ENCODE results near the gene PARD3.
A peak's percentile ranks its signal among the peaks of the same experiment; 100 is the strongest.

The PARD3 gene

GRCh38 chr10:34104829-34105572 lies 710.1 kb downstream of the PARD3 start:
- in situ Hi-C loops (cut with MboI; ENCODE audit: low sequenced_read_pairs) = no loop called here
- H3K9me3 ChIP-seq = no peaks in the 10 kb centered on the region
- H3K4me1 ChIP-seq = no peaks in the 10 kb centered on the region
- no peaks in the 10 kb centered on the region for H3K36me3 ChIP-seq (replicated peaks)
- peak in 1 of 2 experiments; percentile 18 for DNase-seq (ENCODE audit: low spot score in 2 of 2)
- no peak overlapping the region for H3K4me3 ChIP-seq
- H3K27me3 ChIP-seq (ENCODE audit: low read depth) = no peaks in the 10 kb centered on the region

- no peaks in the 10 kb centered on the region for H3K27me3 ChIP-seq (ENCODE audit: low read depth)
- no peaks in the 10 kb centered on the region for H3K4me1 ChIP-seq
- H3K4me3 ChIP-seq = no peak overlapping the region
- no peaks in the 10 kb centered on the region for H3K9me3 ChIP-seq
- in situ Hi-C loops (cut with MboI; ENCODE audit: low sequenced_read_pairs) = no loop called here
- no peaks in the 10 kb centered on the region for H3K36me3 ChIP-seq (replicated peaks)
- DNase-seq (ENCODE audit: low spot score in 2 of 2) = no peak
Measured at GRCh38 chr10:34102893-34103506, 712.1 kb downstream of the PARD3 start.

- Histone ChIP-seq H3K4me1 (no peaks in the 10 kb centered on the region), H3K27me3 (ENCODE audit: low read depth) (no peaks in the 10 kb centered on the region), H3K36me3 (replicated peaks) (no peaks in the 10 kb centered on the region), H3K4me3 (no peak overlapping the region), H3K9me3 (no peaks in the 10 kb centered on the region)
- in situ Hi-C loops (cut with MboI; ENCODE audit: low sequenced_read_pairs) = no loop called here
- no peak for DNase-seq (ENCODE audit: low spot score in 2 of 2)
Measured at GRCh38 chr10:34102237-34102673, 712.8 kb downstream of the PARD3 start.

- Histone ChIP-seq H3K27me3 (ENCODE audit: low read depth) (no peaks in the 10 kb centered on the region), H3K4me3 (no peak overlapping the region), H3K4me1 (no peaks in the 10 kb centered on the region), H3K36me3 (replicated peaks) (no peaks in the 10 kb centered on the region), H3K9me3 (no peaks in the 10 kb centered on the region)
- DNase-seq (ENCODE audit: low spot score in 2 of 2) = no peak
- in situ Hi-C loops (cut with MboI; ENCODE audit: low sequenced_read_pairs) = no loop called here
Measured at GRCh38 chr10:34101001-34101400, 714.1 kb downstream of the PARD3 start.

GRCh38 chr10:34098821-34099567 lies 716.1 kb downstream of the PARD3 start:
- Histone ChIP-seq H3K4me3 (no peak overlapping the region), H3K36me3 (replicated peaks) (no peaks in the 10 kb centered on the region), H3K27me3 (ENCODE audit: low read depth) (no peaks in the 10 kb centered on the region), H3K4me1 (no peaks in the 10 kb centered on the region), H3K9me3 (no peaks in the 10 kb centered on the region)
- no peak for DNase-seq (ENCODE audit: low spot score in 2 of 2)
- in situ Hi-C loops (cut with MboI; ENCODE audit: low sequenced_read_pairs) = no loop called here

GRCh38 chr10:34097682-34098081 lies 717.4 kb downstream of the PARD3 start:
- Histone ChIP-seq H3K27me3 (ENCODE audit: low read depth) (no peaks in the 10 kb centered on the region), H3K36me3 (replicated peaks) (no peaks in the 10 kb centered on the region), H3K4me3 (no peak overlapping the region), H3K4me1 (no peaks in the 10 kb centered on the region), H3K9me3 (no peaks in the 10 kb centered on the region)
- in situ Hi-C loops (cut with MboI; ENCODE audit: low sequenced_read_pairs) = no loop called here
- no peak for DNase-seq (ENCODE audit: low spot score in 2 of 2)

- Histone ChIP-seq H3K36me3 (replicated peaks) (no peaks in the 10 kb centered on the region), H3K4me3 (no peak overlapping the region), H3K27me3 (ENCODE audit: low read depth) (no peaks in the 10 kb centered on the region), H3K4me1 (no peaks in the 10 kb centered on the region), H3K9me3 (no peaks in the 10 kb centered on the region)
- in situ Hi-C loops (cut with MboI; ENCODE audit: low sequenced_read_pairs) = no loop called here
- no peak for DNase-seq (ENCODE audit: low spot score in 2 of 2)
Measured at GRCh38 chr10:34094961-34095360, 720.1 kb downstream of the PARD3 start.

GRCh38 chr10:34094146-34094696 lies 720.9 kb downstream of the PARD3 start:
- Histone ChIP-seq H3K36me3 (replicated peaks) (no peaks in the 10 kb centered on the region), H3K27me3 (ENCODE audit: low read depth) (no peaks in the 10 kb centered on the region), H3K9me3 (no peaks in the 10 kb centered on the region), H3K4me3 (no peak overlapping the region), H3K4me1 (no peaks in the 10 kb centered on the region)
- in situ Hi-C loops (cut with MboI; ENCODE audit: low sequenced_read_pairs) = no loop called here
- no peak for DNase-seq (ENCODE audit: low spot score in 2 of 2)

- in situ Hi-C loops (cut with MboI; ENCODE audit: low sequenced_read_pairs) = no loop called here
- no peaks in the 10 kb centered on the region for H3K4me1 ChIP-seq
- H3K4me3 ChIP-seq = no peak overlapping the region
- H3K9me3 ChIP-seq = no peaks in the 10 kb centered on the region
- H3K36me3 ChIP-seq (replicated peaks) = no peaks in the 10 kb centered on the region
- no peaks in the 10 kb centered on the region for H3K27me3 ChIP-seq (ENCODE audit: low read depth)
- DNase-seq (ENCODE audit: low spot score in 2 of 2) = no peak
Measured at GRCh38 chr10:34092891-34093290, 722.2 kb downstream of the PARD3 start.

- no peak overlapping the region for H3K4me3 ChIP-seq
- no peaks in the 10 kb centered on the region for H3K9me3 ChIP-seq
- no peak for DNase-seq (ENCODE audit: low spot score in 2 of 2)
- no peaks in the 10 kb centered on the region for H3K36me3 ChIP-seq (replicated peaks)
- in situ Hi-C loops (cut with MboI; ENCODE audit: low sequenced_read_pairs) = no loop called here
- H3K27me3 ChIP-seq (ENCODE audit: low read depth) = no peaks in the 10 kb centered on the region
- H3K4me1 ChIP-seq = no peaks in the 10 kb centered on the region
Measured at GRCh38 chr10:34091635-34092195, 723.4 kb downstream of the PARD3 start.

- in situ Hi-C loops (cut with MboI; ENCODE audit: low sequenced_read_pairs) = no loop called here
- no peak for DNase-seq (ENCODE audit: low spot score in 2 of 2)
- no peaks in the 10 kb centered on the region for H3K36me3 ChIP-seq (replicated peaks)
Measured at GRCh38 chr10:34089253-34089652, 725.8 kb downstream of the PARD3 start.

GRCh38 chr10:34088208-34088794 lies 726.8 kb downstream of the PARD3 start:
- H3K4me1 ChIP-seq = no peaks in the 10 kb centered on the region
- in situ Hi-C loops (cut with MboI; ENCODE audit: low sequenced_read_pairs) = no loop called here
- DNase-seq (ENCODE audit: low spot score in 2 of 2) = no peak
- H3K9me3 ChIP-seq = peaks cover 3% of the 10 kb centered on the region; the same call in 1 of the 2 replicates
- H3K36me3 ChIP-seq (replicated peaks) = no peaks in the 10 kb centered on the region
- H3K27me3 ChIP-seq (ENCODE audit: low read depth) = no peaks in the 10 kb centered on the region
- H3K4me3 ChIP-seq = no peak overlapping the region

More at GRCh38 chr10:34089253-34089652, 725.8 kb downstream of the PARD3 start:
- no peak overlapping the region for H3K4me3 ChIP-seq
- H3K27me3 ChIP-seq (ENCODE audit: low read depth) = no peaks in the 10 kb centered on the region
- H3K4me1 ChIP-seq = no peaks in the 10 kb centered on the region
- no peaks in the 10 kb centered on the region for H3K9me3 ChIP-seq

GRCh38 chr10:34087095-34087418 lies 728.0 kb downstream of the PARD3 start:
- no peak overlapping the region for H3K4me3 ChIP-seq
- no peaks in the 10 kb centered on the region for H3K36me3 ChIP-seq (replicated peaks)
- in situ Hi-C loops (cut with MboI; ENCODE audit: low sequenced_read_pairs) = no loop called here
- H3K27me3 ChIP-seq (ENCODE audit: low read depth) = no peaks in the 10 kb centered on the region
- H3K4me1 ChIP-seq = no peaks in the 10 kb centered on the region
- H3K9me3 ChIP-seq = peaks cover 3% of the 10 kb centered on the region; the same call in 1 of the 2 replicates
- DNase-seq (ENCODE audit: low spot score in 2 of 2) = no peak
